Ramos (cell line): ENCODE measurements around the gene MAD2L2.

ENCODE experiments used
- in situ Hi-C: fragments of 300-500 bp; cut with MboI; formaldehyde crosslinking; loops from one replicate; pipeline ENCODE4 v1.14.3; 2022; ENCODE audit warnings: low sequenced_read_pairs; ENCODE audit not compliant: unreplicated experiment

MAD2L2 gene

GRCh38 chr1:11706292-11706691, 25.3 kb upstream of the MAD2L2 start:
- in situ Hi-C loops, result no loop called here

DNA sequence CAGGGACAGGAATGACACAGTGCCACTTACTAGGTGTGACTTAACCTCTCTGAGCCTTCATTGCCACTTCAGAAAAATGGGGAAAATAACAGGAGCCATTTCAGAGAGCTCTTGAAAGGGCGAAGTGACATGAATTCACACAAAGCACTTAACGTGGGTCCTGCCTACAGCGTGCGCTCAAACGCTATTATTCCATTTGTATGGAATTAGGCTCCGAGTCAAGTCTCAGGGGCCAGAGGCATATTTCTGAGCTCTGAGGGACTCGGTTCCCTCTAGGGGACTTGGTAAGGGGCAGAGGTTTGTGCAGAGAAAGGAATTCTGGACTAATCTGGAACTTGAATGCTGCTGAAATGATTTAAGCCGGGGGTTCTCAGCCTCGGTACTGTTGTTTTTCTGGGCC, 24.6 kb upstream of the MAD2L2 start:
- in situ Hi-C loops, result no loop called here

DNA sequence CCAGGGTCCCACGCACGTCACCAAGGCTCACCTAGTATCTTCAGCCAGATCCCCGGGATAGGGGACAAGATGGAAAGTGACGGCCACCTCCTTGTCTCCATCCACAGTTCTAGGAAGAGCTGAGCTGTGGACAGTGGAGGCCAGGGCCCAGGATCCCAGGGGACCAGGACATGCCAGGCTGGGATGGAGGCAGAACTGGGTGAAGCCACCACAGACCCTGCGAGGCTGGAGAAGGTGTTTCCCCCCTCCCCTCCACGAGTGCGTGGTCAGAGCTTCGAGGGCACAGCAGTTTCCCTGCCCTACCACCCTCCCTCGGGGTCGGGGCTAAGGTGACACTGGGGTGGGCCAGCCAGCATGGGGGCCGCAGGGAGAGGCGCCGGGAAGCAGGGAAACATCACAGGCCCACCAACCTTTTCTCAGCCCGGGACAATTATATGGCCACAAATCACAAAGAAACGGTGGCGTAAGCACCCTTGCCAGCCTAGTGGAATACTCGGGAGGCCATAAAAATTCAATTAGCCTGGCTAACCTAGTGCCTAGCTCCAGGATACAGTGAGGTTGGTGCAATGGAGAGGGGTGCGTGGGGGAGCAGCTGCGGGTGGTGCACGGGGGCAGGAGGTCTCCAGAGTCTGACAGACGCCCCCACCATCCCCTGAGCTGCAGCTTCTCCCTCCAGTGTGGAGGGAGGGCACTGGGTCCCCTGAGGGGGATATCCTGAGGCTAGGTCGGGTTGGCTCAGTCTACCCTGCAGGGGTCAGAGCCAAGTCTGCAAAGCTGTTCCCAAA, 23.9 kb upstream of the MAD2L2 start:
- in situ Hi-C loops, result no loop called here

- in situ Hi-C loops, result no loop called here
These were observed 23.2 kb upstream of the MAD2L2 start for GRCh38 chr1:11704194-11704529.

DNA sequence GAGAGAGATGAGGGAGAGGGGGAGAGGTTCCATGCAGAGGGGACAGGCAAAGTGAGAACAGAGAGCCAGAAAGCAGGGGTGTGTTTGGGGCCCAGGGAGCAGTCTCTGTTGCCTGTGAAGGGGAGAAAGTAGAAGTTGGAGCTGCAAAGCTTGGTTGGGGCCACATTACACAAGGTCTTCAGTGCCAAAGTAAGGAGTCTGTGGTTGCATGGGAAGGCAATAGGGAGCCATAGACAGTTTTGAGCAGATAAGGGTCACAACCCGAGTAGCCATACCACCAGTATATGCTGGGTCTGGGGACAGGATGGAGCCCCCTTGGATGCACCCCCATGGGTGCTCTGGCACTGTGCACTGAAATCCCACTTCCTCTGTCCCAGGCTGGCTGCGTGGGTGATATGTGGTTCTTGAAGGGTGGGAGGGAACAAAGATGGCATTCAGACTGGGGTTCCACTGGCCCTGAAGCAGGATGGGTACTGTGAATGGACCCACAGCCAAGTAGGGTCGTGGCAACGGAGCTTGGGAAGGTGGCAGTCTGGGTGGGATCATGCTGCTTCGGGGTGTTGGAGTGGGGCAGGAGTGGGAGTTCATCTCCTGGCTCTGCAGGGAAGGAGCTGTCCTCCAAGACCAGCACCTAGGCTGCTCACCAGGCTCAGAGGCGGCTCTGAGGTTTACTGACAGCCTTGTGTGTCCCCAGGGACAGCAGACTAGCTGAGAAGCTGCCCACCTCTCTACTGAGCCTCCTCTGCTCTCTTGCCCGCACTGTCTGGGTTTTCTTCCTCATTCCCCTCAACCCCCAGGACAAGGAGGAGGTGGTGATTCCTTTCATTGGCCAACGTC, 22.6 kb upstream of the MAD2L2 start:
- in situ Hi-C loops, result no loop called here

- in situ Hi-C loops, result no loop called here
These were observed 21.2 kb upstream of the MAD2L2 start for GRCh38 chr1:11701981-11702803.

DNA sequence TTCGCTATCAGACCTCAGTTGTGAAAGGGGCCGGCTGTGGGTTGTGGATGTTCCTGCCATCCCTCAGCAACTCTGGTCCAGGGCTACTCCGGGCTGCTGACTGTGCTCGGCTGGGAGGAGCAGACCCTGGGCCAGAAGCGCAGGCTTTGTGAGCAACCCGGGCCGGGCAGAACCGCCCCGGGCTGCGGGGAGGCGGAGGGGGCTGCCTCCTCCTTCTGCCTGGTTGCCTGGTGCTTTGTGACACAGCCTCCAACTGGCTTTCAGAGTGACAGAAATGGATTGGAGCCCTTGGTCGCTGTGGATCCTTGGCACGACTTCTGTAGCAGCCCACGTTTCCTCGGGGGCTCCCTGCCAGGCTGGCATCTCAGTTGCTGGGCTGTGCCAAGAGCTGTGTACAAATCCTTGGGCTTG, 20.6 kb upstream of the MAD2L2 start:
- in situ Hi-C loops, result no loop called here

- in situ Hi-C loops, result no loop called here
These were observed 19.9 kb upstream of the MAD2L2 start for GRCh38 chr1:11700601-11701467.

DNA sequence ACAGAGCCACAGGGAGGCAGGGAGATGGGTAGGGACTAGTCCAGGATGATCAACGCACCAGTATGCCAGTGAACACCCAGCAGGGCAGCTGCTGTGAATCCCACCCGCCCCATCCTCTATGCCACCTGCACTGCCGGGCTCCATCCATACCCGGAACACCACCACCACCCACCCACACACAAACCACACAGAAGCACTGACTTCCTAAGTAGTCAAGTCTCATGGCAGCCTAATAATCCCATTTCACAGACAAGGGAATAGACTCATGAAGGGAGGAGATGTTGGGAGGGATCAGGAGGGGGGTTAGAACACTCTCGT, 16.9 kb upstream of the MAD2L2 start:
- in situ Hi-C loops, result no loop called here

- in situ Hi-C loops, result no loop called here
These were observed 16.4 kb upstream of the MAD2L2 start for GRCh38 chr1:11697188-11697892.

- in situ Hi-C loops, result no loop called here
These were observed 14.9 kb upstream of the MAD2L2 start for GRCh38 chr1:11695861-11696260.

- in situ Hi-C loops, result no loop called here
These were observed 13.0 kb upstream of the MAD2L2 start for GRCh38 chr1:11693917-11694316.

DNA sequence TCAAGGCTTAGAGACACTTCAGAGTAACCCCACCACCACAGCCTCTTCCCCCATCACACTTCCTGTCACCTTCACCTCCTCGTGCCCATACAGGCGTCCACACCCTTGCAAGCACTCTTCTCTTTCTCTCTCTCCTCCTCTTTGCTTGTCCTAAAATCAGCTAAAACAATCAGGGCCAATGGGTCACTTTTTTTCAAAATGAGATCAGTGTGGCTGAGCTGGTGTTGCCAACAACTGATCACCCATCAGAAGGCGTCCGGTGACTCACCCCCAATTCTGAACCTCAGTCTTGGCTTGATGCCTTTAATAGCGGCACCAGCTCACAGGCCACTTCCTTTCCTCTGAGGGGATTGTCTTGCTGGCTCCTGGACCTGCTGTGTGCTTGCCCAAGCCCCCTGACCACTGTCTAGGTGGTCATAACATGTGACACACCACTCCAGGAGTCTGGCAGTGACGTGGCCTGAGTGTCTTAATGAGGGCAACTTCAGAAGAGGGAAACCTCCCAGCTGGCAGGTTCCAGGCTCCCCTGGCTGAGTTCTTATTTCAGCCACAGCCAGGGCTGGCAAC, 12.2 kb upstream of the MAD2L2 start:
- in situ Hi-C loops, result no loop called here

DNA sequence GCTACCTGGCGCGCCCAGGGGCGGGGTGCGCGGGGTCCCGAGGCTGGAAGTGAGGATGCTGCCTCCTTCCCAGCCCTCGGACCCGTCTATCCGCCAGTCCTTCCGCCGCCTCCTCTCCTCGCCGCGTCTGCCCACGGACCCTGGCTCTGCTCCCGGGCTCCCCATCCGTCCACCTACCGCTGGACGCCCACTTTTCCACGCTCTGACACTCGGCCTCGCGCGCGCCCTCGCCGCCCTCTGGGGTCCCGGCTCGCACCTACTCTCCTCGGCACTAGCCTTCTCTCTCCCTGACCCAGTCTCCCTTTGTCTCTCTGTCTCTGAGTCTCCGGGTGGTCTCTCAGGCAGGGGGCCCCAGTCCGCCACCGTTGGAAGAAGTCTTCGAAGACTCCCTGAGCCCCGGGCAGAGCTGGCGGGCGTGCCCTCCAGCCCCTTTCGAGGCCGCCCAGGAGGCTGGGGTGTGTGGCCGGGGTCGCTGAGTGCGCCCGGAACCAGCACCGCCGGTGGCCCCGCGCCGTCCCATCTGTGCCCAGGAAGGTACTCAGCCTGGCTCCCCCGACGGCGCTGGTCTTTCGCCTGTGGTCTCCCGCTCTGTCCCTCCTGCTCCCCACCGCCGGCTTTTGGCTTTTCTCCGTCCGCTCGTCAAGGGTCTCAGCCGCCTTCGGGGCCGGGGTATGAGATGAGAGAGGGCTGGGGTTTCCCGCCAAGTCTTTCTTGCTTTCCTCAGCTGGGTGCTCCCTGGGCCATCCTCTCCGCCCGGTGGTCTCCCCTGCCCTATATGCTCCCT, 11.2 kb upstream of the MAD2L2 start:
- in situ Hi-C loops, result no loop called here

GRCh38 chr1:11691302-11691914, 10.5 kb upstream of the MAD2L2 start, which contains the start of gene DRAXIN:
Gene DRAXIN (plus strand): TSS chr1:11691710. CDS start chr1:11706259, 14,549 bp downstream.
- in situ Hi-C loops, result no loop called here

DNA sequence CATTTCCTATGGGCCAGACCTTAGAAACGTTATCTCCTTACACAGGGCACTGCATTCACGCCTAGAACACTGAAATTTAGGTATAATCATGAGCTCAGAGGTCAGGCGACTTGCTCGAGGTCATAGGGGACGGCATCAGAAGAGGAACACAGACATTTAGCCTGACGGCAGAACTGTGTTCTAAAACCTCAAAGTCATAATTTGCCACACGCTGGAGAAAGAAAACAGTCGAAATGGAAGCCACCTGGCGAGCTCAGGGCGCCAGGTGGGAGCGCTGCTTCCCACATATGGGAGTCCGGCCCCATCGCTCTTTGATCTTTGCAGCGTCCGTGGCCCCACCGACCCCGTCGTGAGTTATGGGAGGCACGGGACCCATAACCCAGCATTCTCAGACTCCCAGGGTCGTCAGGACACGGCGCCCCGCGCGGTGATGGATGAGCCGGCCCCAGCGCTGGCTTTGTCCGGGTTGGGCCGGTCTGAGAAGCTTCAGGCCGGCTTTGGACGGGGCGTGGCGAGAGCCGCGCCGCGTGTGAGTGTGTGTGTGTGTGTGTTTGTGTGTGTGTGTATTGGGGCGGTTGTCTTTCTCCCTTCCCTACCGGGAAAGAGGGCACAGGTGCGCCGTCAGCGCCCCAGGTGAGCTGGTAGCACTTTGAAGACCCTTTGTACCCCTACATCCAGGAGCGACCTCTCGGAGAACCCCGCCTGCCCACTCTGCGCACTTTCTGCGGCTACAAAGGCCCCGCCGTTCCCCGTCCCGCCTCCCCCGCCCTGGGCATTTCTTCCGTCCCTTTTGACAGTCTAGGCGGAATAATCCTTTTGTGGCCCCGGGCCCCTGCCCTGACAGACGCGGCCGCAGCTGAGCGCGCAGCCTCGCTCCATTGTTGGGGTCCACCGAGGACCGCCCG, 9.7 kb upstream of the MAD2L2 start:
- in situ Hi-C loops, result no loop called here

DNA sequence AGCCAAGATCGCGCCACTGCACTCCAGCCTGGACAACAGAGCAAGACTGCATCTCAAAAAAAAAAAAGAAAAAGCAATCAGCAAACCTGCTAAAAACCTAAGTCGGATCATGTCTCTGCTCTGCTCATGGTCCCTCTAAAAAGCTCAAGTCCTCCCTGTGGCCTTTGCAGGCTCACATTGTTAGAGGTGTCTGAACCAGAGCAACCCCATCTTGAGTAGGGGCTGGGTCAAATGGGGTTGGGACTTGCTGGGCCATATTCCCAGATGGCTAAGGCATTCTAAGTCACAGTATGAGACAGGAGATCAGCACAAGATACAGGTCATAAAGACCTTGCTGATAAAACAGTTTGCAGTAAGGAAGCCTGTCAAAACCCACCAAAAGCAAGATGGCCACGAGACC, 7.6 kb upstream of the MAD2L2 start:
- in situ Hi-C loops, result no loop called here
